ENCODE results near the gene GMNN. TPM values are rescaled to one million over a fixed set of nuclear protein-coding genes. Genes with fewer than 3 reads are reported as not detected.

The GMNN gene
- total and polyA plus RNA-seq, 8 donors = 2.7 to 142 (median 29.3) TPM; not detected in 1

- peak; percentile 39 to 41 for DNase-seq
- Histone ChIP-seq H3K4me3 (no peak overlapping the region), H3K9me3 (no peaks in the 10 kb centered on the region), H3K27me3 (no peaks in the 10 kb centered on the region), H3K27ac (peak overlapping the region in 4 of 5 donors; percentile 5 to 72 (median 36)), H3K36me3 (no peaks in the 10 kb centered on the region), H3K4me1 (peaks cover 0 to 27% (median 5%) of the 10 kb centered on the region in 4 donors)
- 26 to 58% (median 40%) methylated on average over 3 of the region's 3 CpGs for WGBS, 5 donors
- TF ChIP-seq POLR2AphosphoS5 (IDR thresholded peaks at IDR 0.05) = peak in 2 of 3 donors; percentile 28 to 61
- TF ChIP-seq EP300 (IDR thresholded peaks at IDR 0.05) = no peak
- intact Hi-C loops (cut with DNase I; ENCODE audit: low total_unique reads) = no loop called here
Observed at GRCh38 chr6:24738741-24739140, 36.0 kb upstream of the GMNN start.

- intact Hi-C loops (cut with DNase I; ENCODE audit: low total_unique reads) = no loop called here
- no peak overlapping the region for H3K4me3 ChIP-seq
- H3K4me1 ChIP-seq = peaks cover 0 to 27% (median 5%) of the 10 kb centered on the region in 4 donors
- H3K27ac ChIP-seq = no peak overlapping the region
- TF ChIP-seq CTCF (IDR thresholded peaks at IDR 0.05) = no peak
- TF ChIP-seq EP300 (IDR thresholded peaks at IDR 0.05) = no peak
- TF ChIP-seq POLR2A (IDR thresholded peaks at IDR 0.05) = no peak
- no peak for TF ChIP-seq POLR2AphosphoS5 (IDR thresholded peaks at IDR 0.05)
- H3K9me3 ChIP-seq = no peaks in the 10 kb centered on the region
- no peaks in the 10 kb centered on the region for H3K36me3 ChIP-seq
- no peak for DNase-seq
- no peaks in the 10 kb centered on the region for H3K27me3 ChIP-seq
Observed at GRCh38 chr6:24740861-24741260, 33.9 kb upstream of the GMNN start.

GRCh38 chr6:24742216-24742738 is 32.5 kb upstream of the GMNN start:
- H3K27ac ChIP-seq = peak overlapping the region in 4 of 5 donors; percentile 50 to 80 (median 65)
- no peaks in the 10 kb centered on the region for H3K9me3 ChIP-seq
- H3K4me3 ChIP-seq = no peak overlapping the region
- 88 to 92% (median 89%) methylated on average over 5 of the region's 5 CpGs for WGBS, 5 donors
- intact Hi-C loops (cut with DNase I; ENCODE audit: low total_unique reads) = no loop called here
- TF ChIP-seq CTCF (IDR thresholded peaks at IDR 0.05) = no peak
- H3K27me3 ChIP-seq = no peaks in the 10 kb centered on the region
- peaks cover 0 to 27% (median 5%) of the 10 kb centered on the region in 4 donors for H3K4me1 ChIP-seq
- no peaks in the 10 kb centered on the region for H3K36me3 ChIP-seq
- no peak for DNase-seq

- no peak overlapping the region for H3K4me3 ChIP-seq
- peak; percentile 46 to 55 for DNase-seq
- H3K27ac ChIP-seq = peak overlapping the region; percentile 42 to 80 (median 53)
- whole genome bisulfite sequencing, 5 donors = 17 to 45% (median 41%) methylated on average over 2 of the region's 2 CpGs
- intact Hi-C loops (cut with DNase I; ENCODE audit: low total_unique reads) = no loop called here
- H3K27me3 ChIP-seq = no peaks in the 10 kb centered on the region
- no peaks in the 10 kb centered on the region for H3K36me3 ChIP-seq
- H3K9me3 ChIP-seq = no peaks in the 10 kb centered on the region
- TF ChIP-seq POLR2AphosphoS5 (IDR thresholded peaks at IDR 0.05) = peak in 1 of 3 donors; percentile 74
- TF ChIP-seq EP300 (IDR thresholded peaks at IDR 0.05) = no peak
- no peak for TF ChIP-seq POLR2A (IDR thresholded peaks at IDR 0.05)
- TF ChIP-seq CTCF (IDR thresholded peaks at IDR 0.05) = no peak
- peaks cover 0 to 26% (median 4%) of the 10 kb centered on the region in 4 donors for H3K4me1 ChIP-seq
Observed at GRCh38 chr6:24743265-24743943, 31.3 kb upstream of the GMNN start.

GRCh38 chr6:24743944-24744335 is 30.8 kb upstream of the GMNN start:
- Histone ChIP-seq H3K4me1 (peaks cover 0 to 21% (median 2%) of the 10 kb centered on the region in 4 donors), H3K9me3 (no peaks in the 10 kb centered on the region), H3K36me3 (no peaks in the 10 kb centered on the region), H3K4me3 (no peak overlapping the region), H3K27ac (peak overlapping the region in 4 of 5 donors; percentile 50 to 80 (median 65)), H3K27me3 (no peaks in the 10 kb centered on the region)
- DNase-seq = no peak
- TF ChIP-seq POLR2A (IDR thresholded peaks at IDR 0.05) = no peak
- TF ChIP-seq POLR2AphosphoS5 (IDR thresholded peaks at IDR 0.05) = no peak
- no peak for TF ChIP-seq CTCF (IDR thresholded peaks at IDR 0.05)
- TF ChIP-seq EP300 (IDR thresholded peaks at IDR 0.05) = no peak
- intact Hi-C loops (cut with DNase I; ENCODE audit: low total_unique reads) = no loop called here
- 74 to 97% (median 90%) methylated on average over 3 of the region's 3 CpGs for WGBS, 5 donors

All from stomach (tissue), 9 donors.